HepG2 (cell line): ENCODE data around the gene MRPL28. TPM values are rescaled to one million over a fixed set of nuclear protein-coding genes. Genes with fewer than 3 reads are reported as not detected.

Experiments used
- ASH2L ChIP-seq: fragments of 300-600, 200-600 bp; sonication (generic); IDR thresholded peaks from 2 replicates; pipeline ENCODE4 v1.7.0; 2017; ENCODE audit warnings: low read depth, mild to moderate bottlenecking, moderate library complexity, mixed read lengths, low read length; ENCODE audit not compliant: insufficient read length
- GLI4 ChIP-seq: sonication (generic); formaldehyde crosslinking; IDR thresholded peaks from 2 replicates; pipeline ENCODE4 v1.5.1; 2020; ENCODE audit warnings: missing genetic modification reagents, mild to moderate bottlenecking, moderate library complexity, borderline replicate concordance
- HNRNPL ChIP-seq: fragments of 200-400 bp; formaldehyde crosslinking; IDR thresholded peaks from 2 replicates; pipeline ENCODE4 v1.6.1; 2017; ENCODE audit warnings: mild to moderate bottlenecking, low read depth, low read length
- LRRFIP1 ChIP-seq: sonication (generic); formaldehyde crosslinking; conservative IDR thresholded peaks from 2 replicates; pipeline ENCODE4 v1.4.0; 2020; ENCODE audit warnings: missing genetic modification reagents
- PITX1 ChIP-seq: sonication (generic); formaldehyde crosslinking; IDR thresholded peaks from 2 replicates; pipeline ENCODE4 v1.5.1; 2020; ENCODE audit warnings: mild to moderate bottlenecking, missing genetic modification reagents
- ZNF30 ChIP-seq: sonication (generic); formaldehyde crosslinking; IDR thresholded peaks from 2 replicates; pipeline ENCODE4 v1.5.0; 2020; ENCODE audit warnings: mild to moderate bottlenecking, missing genetic modification reagents
- ZNF720 ChIP-seq: sonication (generic); formaldehyde crosslinking; IDR thresholded peaks from 2 replicates; pipeline ENCODE4 v1.4.0; 2020; ENCODE audit warnings: missing genetic modification reagents
- ZNF850 ChIP-seq: sonication (generic); formaldehyde crosslinking; conservative IDR thresholded peaks from 2 replicates; pipeline ENCODE4 v1.9.0; 2021; ENCODE audit warnings: mild to moderate bottlenecking, missing genetic modification reagents
- polyA plus RNA-seq, 8 experiments: library from polyadenylated mRNA; depleted of rRNA in 3 of 8; stranded (reverse) in 7 of 8; unstranded in 1 of 8; fragments of >200 nt; fragmentation: Illumina TruSeq in 4 of 8; extraction: Trizol in 4 of 8; gene quantifications; 2 replicates each; pipeline versions ENCODE4 v1.2.1 to v1.2.3, GENCODE V29; 2011 to 2016; ENCODE audit warnings: low read depth in 4 of 8, missing spikeins in 1 of 8, mixed read lengths in 1 of 8; ENCODE audit not compliant: insufficient read depth in 1 of 8
- total RNA-seq, 5 experiments: library from RNA; depleted of rRNA; stranded (reverse); fragments of >200 nt; fragmentation: Illumina TruSeq; extraction: Trizol; gene quantifications; 2 replicates each; pipeline ENCODE4 v1.2.3, GENCODE V29; 2016; ENCODE audit warnings: low read depth in 1 of 5
- TF ChIP-seq, protein P1 (sequence below): sonication (generic); formaldehyde crosslinking; conservative IDR thresholded peaks from 2 replicates; pipeline ENCODE4 v1.4.0; 2020; ENCODE audit warnings: mild to moderate bottlenecking, missing genetic modification reagents, moderate library complexity

MRPL28 gene
- total and polyA plus RNA-seq, 2 of the 13 experiments (the other 11 are each of a cell fraction or from before 2014, with no cell fraction given) = 114 to 135 TPM

- TF ChIP-seq GLI4 (CRISPR knock-in tag) (no peak), ZNF720 (CRISPR knock-in tag) (no peak), HNRNPL (no peak), ZNF30 (CRISPR knock-in tag) (no peak), PITX1 (CRISPR knock-in tag) (no peak), ASH2L (no peak), LRRFIP1 (no peak), ZNF850 (CRISPR knock-in tag) (no peak)
- TF ChIP-seq, protein P1, sequence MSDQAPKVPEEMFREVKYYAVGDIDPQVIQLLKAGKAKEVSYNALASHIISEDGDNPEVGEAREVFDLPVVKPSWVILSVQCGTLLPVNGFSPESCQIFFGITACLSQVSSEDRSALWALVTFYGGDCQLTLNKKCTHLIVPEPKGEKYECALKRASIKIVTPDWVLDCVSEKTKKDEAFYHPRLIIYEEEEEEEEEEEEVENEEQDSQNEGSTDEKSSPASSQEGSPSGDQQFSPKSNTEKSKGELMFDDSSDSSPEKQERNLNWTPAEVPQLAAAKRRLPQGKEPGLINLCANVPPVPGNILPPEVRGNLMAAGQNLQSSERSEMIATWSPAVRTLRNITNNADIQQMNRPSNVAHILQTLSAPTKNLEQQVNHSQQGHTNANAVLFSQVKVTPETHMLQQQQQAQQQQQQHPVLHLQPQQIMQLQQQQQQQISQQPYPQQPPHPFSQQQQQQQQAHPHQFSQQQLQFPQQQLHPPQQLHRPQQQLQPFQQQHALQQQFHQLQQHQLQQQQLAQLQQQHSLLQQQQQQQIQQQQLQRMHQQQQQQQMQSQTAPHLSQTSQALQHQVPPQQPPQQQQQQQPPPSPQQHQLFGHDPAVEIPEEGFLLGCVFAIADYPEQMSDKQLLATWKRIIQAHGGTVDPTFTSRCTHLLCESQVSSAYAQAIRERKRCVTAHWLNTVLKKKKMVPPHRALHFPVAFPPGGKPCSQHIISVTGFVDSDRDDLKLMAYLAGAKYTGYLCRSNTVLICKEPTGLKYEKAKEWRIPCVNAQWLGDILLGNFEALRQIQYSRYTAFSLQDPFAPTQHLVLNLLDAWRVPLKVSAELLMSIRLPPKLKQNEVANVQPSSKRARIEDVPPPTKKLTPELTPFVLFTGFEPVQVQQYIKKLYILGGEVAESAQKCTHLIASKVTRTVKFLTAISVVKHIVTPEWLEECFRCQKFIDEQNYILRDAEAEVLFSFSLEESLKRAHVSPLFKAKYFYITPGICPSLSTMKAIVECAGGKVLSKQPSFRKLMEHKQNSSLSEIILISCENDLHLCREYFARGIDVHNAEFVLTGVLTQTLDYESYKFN (CRISPR knock-in tag) = no peak
These were observed 32.9 kb downstream of the MRPL28 start (continued) for GRCh38 chr16:337437-337836.
